Skeletal muscle satellite cell (primary cell): Measurements from ENCODE around the gene CRP.
"Not testable (repeated sequence)": the region's sequence is repeated elsewhere in the genome, so short reads cannot be mapped to it uniquely, and the experiment has no call there.

Source experiments
- H3K27me3 ChIP-seq: 2 replicates; pipeline ENCODE4 v1.7.0; 2013; ENCODE audit warnings: low read length; ENCODE audit not compliant: control insufficient read depth, insufficient read depth
- H3K36me3 ChIP-seq: 2 replicates; pipeline ENCODE4 v1.7.0; 2013; ENCODE audit warnings: mild to moderate bottlenecking, control low read depth, low read length; ENCODE audit not compliant: insufficient read depth
- H3K4me1 ChIP-seq: 2 replicates; pipeline ENCODE4 v1.7.0; 2013; ENCODE audit warnings: low read length; ENCODE audit not compliant: control insufficient read depth, insufficient read depth
- H3K4me2 ChIP-seq: 2 replicates; pipeline ENCODE4 v1.7.0; 2013; ENCODE audit warnings: mild to moderate bottlenecking, low read length
- H3K4me3 ChIP-seq: 2 replicates; pipeline ENCODE4 v1.7.0; 2013; ENCODE audit warnings: low read length
- H3K9ac ChIP-seq: 2 replicates; pipeline ENCODE4 v1.7.0; 2013; ENCODE audit warnings: mild to moderate bottlenecking, low read depth, low read length, moderate library complexity
- H3K9me3 ChIP-seq: replicated peaks from 2 replicates; pipeline ENCODE4 v1.7.0; 2013; ENCODE audit warnings: mild to moderate bottlenecking, control low read depth, low read length

CRP gene

GRCh38 chr1:159687511-159687910 lies 26.9 kb downstream of the CRP start:
- Histone ChIP-seq H3K4me3 (no peak overlapping the region), H3K9ac (no peak overlapping the region), H3K9me3 (no peaks in the 10 kb centered on the region), H3K4me1 (no peaks in the 10 kb centered on the region), H3K4me2 (no peak overlapping the region), H3K36me3 (no peaks in the 10 kb centered on the region), H3K27me3 (no peaks in the 10 kb centered on the region)

DNA sequence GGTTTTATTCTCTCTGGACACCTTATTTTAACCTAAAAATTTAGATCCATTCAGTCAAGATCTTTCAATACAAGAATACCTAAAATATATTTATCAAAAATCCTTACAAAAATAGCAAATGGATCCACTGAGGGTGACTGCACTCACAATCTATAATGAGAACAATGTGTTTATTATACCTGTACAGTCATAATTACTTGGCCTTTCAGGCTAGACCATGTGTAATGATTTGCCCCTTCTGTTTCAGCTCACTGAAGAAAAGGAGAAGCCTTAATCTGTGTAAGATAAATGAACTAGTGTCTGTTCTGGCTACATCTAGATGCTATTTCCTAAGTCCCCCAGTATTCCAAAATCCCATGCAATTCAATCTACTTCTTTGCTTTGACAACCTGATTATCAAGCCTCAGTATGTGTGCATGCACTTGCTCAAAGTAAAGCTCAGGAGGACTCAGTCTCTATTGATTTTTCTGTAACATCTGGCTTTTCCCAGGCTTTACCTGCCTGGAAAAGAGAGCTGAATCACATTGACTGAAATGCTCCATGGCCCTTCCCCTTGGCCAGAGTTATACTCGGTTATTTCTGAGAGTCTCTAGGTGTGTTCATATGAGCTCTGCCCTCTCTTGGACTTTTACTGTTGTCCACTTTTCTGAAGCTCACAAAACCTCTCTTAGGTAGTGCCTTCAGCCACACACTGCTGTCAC lies 27.6 kb downstream of the CRP start:
- Histone ChIP-seq H3K4me2 (no peak overlapping the region), H3K9me3 (no peaks in the 10 kb centered on the region), H3K4me1 (no peaks in the 10 kb centered on the region), H3K9ac (no peak overlapping the region), H3K27me3 (no peaks in the 10 kb centered on the region), H3K36me3 (no peaks in the 10 kb centered on the region), H3K4me3 (no peak overlapping the region)

DNA sequence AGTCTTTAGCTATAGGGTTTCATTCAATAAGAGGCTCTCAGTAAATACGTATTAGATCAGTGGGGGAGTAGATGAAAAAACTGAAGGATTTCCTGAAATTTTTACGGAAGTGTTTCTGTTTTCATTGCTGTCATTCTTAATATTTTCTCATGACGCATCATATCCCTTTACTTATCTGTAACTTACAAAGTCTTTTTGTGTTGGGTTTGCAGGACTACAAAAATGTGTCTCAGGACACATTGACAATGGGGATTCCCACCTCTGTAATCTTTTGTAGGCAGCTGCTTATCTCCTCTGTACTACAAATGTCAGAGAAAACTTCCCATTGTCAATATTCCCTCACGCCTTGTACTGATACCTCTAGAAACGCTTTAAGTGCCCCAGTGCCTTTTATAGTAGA lies 35.5 kb downstream of the CRP start:
- no peak overlapping the region for H3K4me3 ChIP-seq
- H3K4me2 ChIP-seq, result no peak overlapping the region
- H3K9me3 ChIP-seq, result no peaks in the 10 kb centered on the region
- H3K9ac ChIP-seq, result no peak overlapping the region
- no peaks in the 10 kb centered on the region for H3K36me3 ChIP-seq
- H3K4me1 ChIP-seq, result no peaks in the 10 kb centered on the region
- H3K27me3 ChIP-seq, result no peaks in the 10 kb centered on the region

GRCh38 chr1:159675046-159675445 lies 39.3 kb downstream of the CRP start:
- no peaks in the 10 kb centered on the region for H3K9me3 ChIP-seq
- H3K9ac ChIP-seq, result no peak overlapping the region
- H3K4me2 ChIP-seq, result no peak overlapping the region
- H3K4me1 ChIP-seq, result no peaks in the 10 kb centered on the region
- no peaks in the 10 kb centered on the region for H3K36me3 ChIP-seq
- H3K27me3 ChIP-seq, result no peaks in the 10 kb centered on the region
- H3K4me3 ChIP-seq, result no peak overlapping the region

DNA sequence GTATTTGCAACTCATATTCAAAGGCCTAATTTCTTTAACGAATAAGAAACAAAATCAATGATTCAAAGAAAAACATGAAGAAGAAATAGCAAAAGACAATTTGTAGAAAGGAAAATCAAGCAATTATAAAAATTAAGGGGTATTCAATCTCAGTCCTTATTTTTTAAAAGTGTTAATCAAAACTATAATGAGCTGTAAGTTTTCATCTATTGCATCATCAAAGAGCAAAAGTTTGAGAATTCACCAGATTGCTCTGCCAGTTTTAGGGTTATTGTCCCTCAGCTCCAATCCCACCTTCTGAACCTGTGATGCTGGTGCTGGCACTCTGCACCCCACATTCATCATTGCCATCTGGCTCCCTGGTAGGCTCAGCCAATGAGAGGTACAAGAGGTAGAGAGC lies 42.0 kb downstream of the CRP start:
- not testable (repeated sequence) for H3K4me2 ChIP-seq, H3K36me3 ChIP-seq, H3K9ac ChIP-seq

GRCh38 chr1:159669338-159669737 lies 45.1 kb downstream of the CRP start:
- Histone ChIP-seq H3K4me1 (no peaks in the 10 kb centered on the region), H3K27me3 (no peaks in the 10 kb centered on the region)

More for the DNA sequence above, 42.0 kb downstream of the CRP start:
- H3K27me3 ChIP-seq, H3K9me3 ChIP-seq, H3K4me1 ChIP-seq, H3K4me3 ChIP-seq: not testable (repeated sequence)

GRCh38 chr1:159668739-159669138 lies 45.6 kb downstream of the CRP start:
- Histone ChIP-seq H3K4me1 (no peaks in the 10 kb centered on the region), H3K9ac (no peak overlapping the region), H3K4me2 (no peak overlapping the region)

More at GRCh38 chr1:159669338-159669737, 45.1 kb downstream of the CRP start:
- Histone ChIP-seq H3K4me2 (no peak overlapping the region), H3K4me3 (no peak overlapping the region), H3K36me3 (no peaks in the 10 kb centered on the region), H3K9me3 (no peaks in the 10 kb centered on the region), H3K9ac (no peak overlapping the region)

DNA sequence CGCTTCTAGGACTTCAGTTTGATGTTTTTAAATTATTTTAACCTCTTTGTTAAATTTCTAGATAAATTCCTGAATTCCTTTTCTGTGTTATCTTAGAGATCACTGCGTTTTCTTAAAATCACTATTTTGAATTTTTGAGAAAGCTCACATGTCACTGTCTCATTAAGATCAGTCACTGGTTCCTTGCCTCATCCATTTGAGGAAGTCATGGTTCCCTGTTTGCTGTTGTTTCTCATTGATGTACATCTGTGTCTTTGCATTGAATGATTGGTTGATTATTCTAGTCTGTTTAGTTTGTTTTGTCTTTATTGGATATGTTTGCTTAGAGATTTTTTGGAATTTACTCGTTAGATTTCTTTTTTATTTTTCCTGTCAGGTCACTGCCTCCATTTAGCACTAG lies 50.1 kb downstream of the CRP start:
- Histone ChIP-seq H3K4me2 (no peak overlapping the region), H3K36me3 (no peaks in the 10 kb centered on the region), H3K27me3 (no peaks in the 10 kb centered on the region), H3K9ac (no peak overlapping the region), H3K4me3 (no peak overlapping the region), H3K9me3 (no peaks in the 10 kb centered on the region), H3K4me1 (no peaks in the 10 kb centered on the region)

More at GRCh38 chr1:159668739-159669138, 45.6 kb downstream of the CRP start:
- Histone ChIP-seq H3K27me3 (no peaks in the 10 kb centered on the region), H3K36me3 (no peaks in the 10 kb centered on the region), H3K4me3 (no peak overlapping the region), H3K9me3 (no peaks in the 10 kb centered on the region)

DNA sequence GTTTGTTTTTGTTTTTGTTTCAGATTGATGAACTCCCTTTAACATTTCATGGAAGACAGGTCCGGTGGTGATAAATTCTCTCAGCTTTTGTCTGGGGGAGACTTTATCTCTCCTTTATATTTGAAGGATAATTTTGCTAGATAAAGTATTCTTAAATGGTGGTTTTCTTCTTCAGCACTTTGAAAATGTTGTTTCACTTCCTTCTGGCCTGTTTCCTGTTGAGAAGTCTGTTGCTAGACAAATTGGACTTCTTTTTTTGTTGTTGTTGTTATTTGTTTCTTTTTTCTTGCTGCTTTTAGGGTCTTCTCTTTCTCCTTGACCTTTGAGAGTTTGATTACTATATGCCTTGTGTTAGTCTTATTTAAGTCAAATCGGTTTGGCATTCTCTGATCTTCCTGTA lies 50.8 kb downstream of the CRP start:
- H3K4me2 ChIP-seq, result no peak overlapping the region
- no peaks in the 10 kb centered on the region for H3K36me3 ChIP-seq
- no peaks in the 10 kb centered on the region for H3K27me3 ChIP-seq
- no peak overlapping the region for H3K4me3 ChIP-seq
- no peaks in the 10 kb centered on the region for H3K9me3 ChIP-seq
- H3K9ac ChIP-seq, result no peak overlapping the region
- H3K4me1 ChIP-seq, result no peaks in the 10 kb centered on the region
